ENCODE data around the gene SCAND1. TPM values are rescaled to one million over a fixed set of nuclear protein-coding genes. Genes with fewer than 3 reads are reported as not detected.

The SCAND1 gene
- total RNA-seq, 2 donors from 2014 or later = 63.0 to 192 TPM

DNA sequence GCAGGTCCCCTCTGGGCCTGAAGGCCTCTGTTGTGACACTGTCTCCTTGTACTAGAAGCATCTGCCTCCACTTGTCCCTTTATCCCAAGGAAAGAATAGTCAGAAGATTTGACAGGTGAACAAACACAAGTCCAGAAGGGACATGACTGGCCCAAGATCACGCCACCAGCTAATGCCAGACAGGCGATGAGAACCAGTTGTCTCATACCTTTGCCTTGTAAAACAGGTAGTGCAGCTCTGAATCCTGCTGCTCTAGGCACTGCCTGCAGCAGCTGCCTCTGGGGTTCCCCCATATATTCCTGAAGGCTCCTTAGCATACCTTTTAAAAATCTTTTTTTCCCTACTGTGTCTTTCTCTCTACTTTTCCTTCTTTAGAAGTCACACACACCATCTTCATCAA is 25.0 kb downstream of the SCAND1 start:
- Histone ChIP-seq H3K9me3 (no peaks in the 10 kb centered on the region), H3K36me3 (replicated peaks in 1 of 2; ENCODE audit: insufficient read depth in 1 of 2, low read depth in 2 of 2) (peaks cover 0 to 6% of the 10 kb centered on the region in 2 donors), H3K27me3 (no peaks in the 10 kb centered on the region), H3K4me1 (no peaks in the 10 kb centered on the region), H3K27ac (no peak overlapping the region), H3K4me3 (no peak overlapping the region)
- TF ChIP-seq CTCF (IDR thresholded peaks at IDR 0.05) (no peak), POLR2A (IDR thresholded peaks at IDR 0.05) (no peak)
- 93 to 97% methylated on average over 2 of the region's 2 CpGs for WGBS, 2 donors
- intact Hi-C loops (cut with DNase I) = no loop called here
- no peak for DNase-seq
- ATAC-seq = no peak

DNA sequence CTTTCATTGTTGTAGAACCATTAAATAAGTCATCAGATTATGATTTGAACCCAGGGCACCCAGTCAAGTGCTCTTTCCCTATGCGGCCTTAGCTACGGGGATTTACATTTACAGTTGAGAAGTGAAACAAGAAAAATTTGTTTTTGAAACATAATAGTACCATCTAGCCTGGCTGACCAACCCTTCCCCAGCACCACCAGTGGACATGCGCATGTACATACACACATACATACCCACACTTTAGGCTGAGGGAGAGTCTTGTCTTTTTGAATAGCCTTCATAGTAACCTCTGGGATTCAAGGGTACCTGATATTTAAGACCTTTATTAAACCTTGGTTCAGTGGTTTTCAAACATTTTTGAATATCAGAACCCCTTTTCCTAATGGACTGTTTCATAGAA is 33.8 kb downstream of the SCAND1 start:
- intact Hi-C loops (cut with DNase I) = no loop called here
- H3K4me3 ChIP-seq = no peak overlapping the region
- no peak overlapping the region for H3K27ac ChIP-seq
- 96 to 99% methylated on average over 3 of the region's 3 CpGs for WGBS, 2 donors
- no peak for TF ChIP-seq POLR2A (IDR thresholded peaks at IDR 0.05)
- TF ChIP-seq CTCF (IDR thresholded peaks at IDR 0.05) = no peak
- H3K9me3 ChIP-seq = no peaks in the 10 kb centered on the region
- ATAC-seq (no peak), DNase-seq (no peak)
- H3K36me3 ChIP-seq (replicated peaks in 1 of 2; ENCODE audit: insufficient read depth in 1 of 2, low read depth in 2 of 2) = peaks cover 0 to 2% of the 10 kb centered on the region in 2 donors
- peaks cover 8% of the 10 kb centered on the region for H3K4me1 ChIP-seq
- H3K27me3 ChIP-seq = no peaks in the 10 kb centered on the region

DNA sequence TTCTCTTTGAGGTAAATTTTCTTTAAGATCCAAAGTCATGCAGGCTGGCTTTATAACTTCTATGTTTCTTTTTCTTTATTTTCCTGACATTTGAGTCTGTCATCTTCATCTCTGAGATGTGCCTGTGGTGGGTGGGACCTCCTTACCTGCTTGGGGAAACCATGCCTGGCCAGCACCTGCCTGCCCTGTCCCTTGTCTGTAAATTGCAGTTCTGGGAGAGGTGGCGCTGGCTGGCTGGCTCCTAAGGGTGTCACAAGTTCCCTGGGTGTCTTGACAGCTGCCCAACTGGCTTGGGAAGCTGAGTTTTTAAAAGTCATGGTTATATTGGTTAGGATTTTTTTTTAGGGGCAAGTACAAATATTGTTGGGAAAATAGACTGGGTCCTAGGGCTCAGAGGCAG is 36.3 kb downstream of the SCAND1 start:
- peaks cover 0 to 8% of the 10 kb centered on the region in 2 donors for H3K36me3 ChIP-seq (replicated peaks in 1 of 2; ENCODE audit: insufficient read depth in 1 of 2, low read depth in 2 of 2)
- H3K27ac ChIP-seq = peak overlapping the region in 2 of 4 donors; percentile 1 to 13
- H3K4me1 ChIP-seq = peaks cover 8% of the 10 kb centered on the region
- intact Hi-C loops (cut with DNase I) = no loop called here
- WGBS, 2 donors = 30 to 80% methylated on average over 1 of the region's 1 CpG
- no peak overlapping the region for H3K4me3 ChIP-seq
- no peaks in the 10 kb centered on the region for H3K9me3 ChIP-seq
- H3K27me3 ChIP-seq = no peaks in the 10 kb centered on the region
- DNase-seq = peak; percentile 16 to 66 (median 32)
- TF ChIP-seq CTCF (IDR thresholded peaks at IDR 0.05) (no peak), POLR2A (IDR thresholded peaks at IDR 0.05) (no peak)
- ATAC-seq = no peak

DNA sequence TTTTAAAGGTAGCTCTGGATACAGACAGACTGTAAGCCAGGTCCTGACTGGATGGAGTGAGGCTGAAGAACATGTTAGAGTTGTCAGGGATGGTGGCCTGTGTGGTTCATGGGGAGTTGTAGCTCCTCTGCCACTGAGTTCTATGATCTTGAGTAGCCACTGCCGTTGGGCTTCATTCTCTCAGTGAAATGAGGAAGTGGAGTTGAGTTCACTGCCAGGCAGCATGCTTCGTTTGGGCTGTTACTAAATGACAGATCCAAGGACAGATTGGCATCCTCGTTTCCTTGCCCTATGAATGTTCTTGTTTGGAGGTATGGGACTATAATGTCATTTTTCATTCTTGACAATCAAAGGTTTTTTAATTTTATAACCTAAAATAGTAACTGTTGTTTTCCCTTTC is 37.2 kb downstream of the SCAND1 start:
- TF ChIP-seq CTCF (IDR thresholded peaks at IDR 0.05) = no peak
- TF ChIP-seq POLR2A (IDR thresholded peaks at IDR 0.05) = no peak
- no peak overlapping the region for H3K4me3 ChIP-seq
- WGBS, 2 donors = 34 to 37% methylated on average over 3 of the region's 3 CpGs
- H3K36me3 ChIP-seq (replicated peaks in 1 of 2; ENCODE audit: insufficient read depth in 1 of 2, low read depth in 2 of 2) = peaks cover 0 to 8% of the 10 kb centered on the region in 2 donors
- no peak for DNase-seq
- no peak for ATAC-seq
- intact Hi-C loops (cut with DNase I) = no loop called here
- no peaks in the 10 kb centered on the region for H3K27me3 ChIP-seq
- no peaks in the 10 kb centered on the region for H3K9me3 ChIP-seq
- no peak overlapping the region for H3K27ac ChIP-seq
- H3K4me1 ChIP-seq = peaks cover 8% of the 10 kb centered on the region

DNA sequence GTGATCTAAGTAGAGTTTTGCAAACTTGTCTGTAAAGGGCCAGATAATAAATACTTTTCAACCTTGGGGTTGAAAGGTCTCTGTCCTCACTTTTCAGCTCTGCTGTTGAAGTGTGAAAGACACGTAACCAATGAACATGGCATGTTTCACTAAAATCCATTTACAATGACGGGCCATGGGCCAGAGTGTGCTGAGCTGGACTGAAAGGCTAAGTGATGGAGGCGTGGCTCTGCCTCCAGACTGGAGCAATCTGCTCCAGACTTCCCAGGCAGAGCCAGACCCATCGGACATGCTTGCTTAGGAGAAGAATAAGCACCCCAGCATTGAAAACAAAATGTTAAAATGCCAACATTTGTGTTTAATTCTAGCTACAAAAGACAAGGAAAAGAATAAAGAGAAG is 41.4 kb downstream of the SCAND1 start:
- H3K9me3 ChIP-seq = no peaks in the 10 kb centered on the region
- no peak overlapping the region for H3K4me3 ChIP-seq
- WGBS, 2 donors = 73 to 95% methylated on average over 4 of the region's 4 CpGs
- ATAC-seq = no peak
- intact Hi-C loops (cut with DNase I) = no loop called here
- H3K27me3 ChIP-seq = no peaks in the 10 kb centered on the region
- H3K36me3 ChIP-seq (replicated peaks in 1 of 2; ENCODE audit: insufficient read depth in 1 of 2, low read depth in 2 of 2) = peaks cover 0 to 8% of the 10 kb centered on the region in 2 donors
- H3K27ac ChIP-seq = no peak overlapping the region
- no peak for DNase-seq
- H3K4me1 ChIP-seq = no peaks in the 10 kb centered on the region
- TF ChIP-seq POLR2A (IDR thresholded peaks at IDR 0.05) (no peak), CTCF (IDR thresholded peaks at IDR 0.05) (no peak)
